PC-3 (cell line): Measurements from ENCODE around the gene BOD1.

Experiments
- CTCF ChIP-seq: fragments of 300-600 bp; sonication (generic); conservative IDR thresholded peaks from 2 replicates; pipeline ENCODE4 v1.5.1; 2017; ENCODE audit warnings: antibody characterized with exemption, low read depth, mild to moderate bottlenecking, low read length
- EZH2 ChIP-seq: fragments of 300-600 bp; sonication (generic); IDR thresholded peaks from one replicate; pipeline ENCODE4 v1.6.1; 2017; ENCODE audit warnings: antibody characterized with exemption, mild to moderate bottlenecking, low read length; ENCODE audit not compliant: unreplicated experiment

DNA sequence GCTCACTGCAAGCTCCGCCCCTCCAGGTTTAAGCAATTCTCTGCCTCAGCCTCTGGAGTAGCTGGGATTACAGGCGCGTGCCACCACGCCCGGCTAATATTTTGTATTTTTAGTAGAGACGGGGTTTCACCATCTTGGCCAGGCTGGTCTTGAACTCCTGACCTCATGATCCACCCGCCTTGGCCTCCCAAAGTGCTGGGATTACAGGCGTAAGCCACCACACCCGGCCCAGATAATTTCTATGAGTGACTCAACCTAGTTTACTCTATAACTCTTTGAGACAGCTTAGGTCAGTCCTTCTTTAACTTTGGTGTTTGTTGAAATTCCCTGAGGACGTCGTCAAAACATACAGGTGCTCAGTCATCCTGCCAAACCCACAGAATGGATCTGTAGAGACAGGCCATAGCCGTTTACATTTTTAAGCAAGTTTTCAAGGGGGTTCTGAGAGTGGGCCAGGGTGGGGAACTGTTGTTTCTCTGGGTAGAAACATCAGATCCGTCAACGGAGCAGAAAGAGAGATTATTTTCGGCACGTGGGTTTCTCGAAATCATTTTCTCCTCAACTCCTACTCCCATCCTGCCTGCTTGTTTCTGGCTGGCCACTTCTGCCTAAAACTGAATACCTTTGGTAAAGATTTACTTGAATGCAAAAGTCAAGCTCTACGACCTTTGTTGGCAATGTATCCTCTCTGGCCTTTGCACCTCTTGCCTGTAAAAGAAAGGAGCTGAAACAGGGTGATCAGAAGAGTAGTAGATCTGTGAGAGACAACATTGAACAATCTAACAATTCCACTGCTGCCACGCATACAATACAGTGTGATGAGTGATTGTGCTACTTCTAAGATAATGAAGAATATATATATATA is 6.0 kb upstream of the BOD1 start:
- TF ChIP-seq CTCF (no peak), EZH2 (no peak)
